GM21423 (cell line): ENCODE data around the gene GPX5.
A peak's percentile ranks its signal among the peaks of the same experiment; 100 is the strongest.
"Not testable (repeated sequence)": the region's sequence is repeated elsewhere in the genome, so short reads cannot be mapped to it uniquely, and the experiment has no call there.

Experiments
- ATAC-seq: cut with Tn5 transposase; IDR thresholded peaks from one replicate; pipeline ENCODE4 v1.9.1; 2021; ENCODE audit warnings: mild to moderate bottlenecking, moderate library complexity; ENCODE audit not compliant: unreplicated experiment

The GPX5 gene

GRCh38 chr6:28525496-28526039 is at the start of gene GPX5:
Gene GPX5, plus strand, starts transcription at chr6:28525881. Its CDS starts 133 bp downstream, at chr6:28526014.
- no peak for ATAC-seq

- no peak for ATAC-seq
Measured at GRCh38 chr6:28478518-28478917, 47.2 kb upstream of the GPX5 start.

DNA sequence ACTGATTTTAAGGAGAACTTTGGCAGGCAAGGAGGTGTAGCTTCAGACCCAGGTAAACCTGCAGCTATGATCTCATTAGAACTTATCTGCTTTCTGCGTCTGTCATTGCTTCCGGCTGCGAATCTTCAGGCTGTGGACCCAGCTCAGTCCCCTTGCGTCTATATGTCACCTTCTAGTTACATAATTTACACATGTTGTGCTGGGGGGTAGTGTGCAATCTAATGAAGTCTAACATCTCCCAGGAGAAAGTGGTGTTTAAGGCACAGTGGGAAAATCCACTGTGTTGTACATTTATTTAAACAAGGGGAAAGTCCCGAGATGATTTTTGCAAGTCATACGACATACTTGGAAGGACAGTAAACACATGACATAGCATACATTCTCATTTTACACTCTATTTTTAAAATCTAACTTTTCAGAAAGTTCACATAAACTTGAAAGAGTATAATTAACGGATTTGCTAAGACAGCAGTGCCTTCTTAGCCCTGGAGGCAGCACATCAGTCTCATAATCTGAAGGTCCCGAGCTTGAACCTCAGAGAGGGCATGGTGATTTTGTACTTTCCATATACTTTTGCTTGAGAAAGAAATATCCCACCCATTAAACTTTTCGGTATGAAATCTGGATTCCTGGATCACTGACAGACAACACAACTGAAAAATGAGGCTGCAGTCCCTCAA is 45.3 kb upstream of the GPX5 start:
- ATAC-seq = no peak

DNA sequence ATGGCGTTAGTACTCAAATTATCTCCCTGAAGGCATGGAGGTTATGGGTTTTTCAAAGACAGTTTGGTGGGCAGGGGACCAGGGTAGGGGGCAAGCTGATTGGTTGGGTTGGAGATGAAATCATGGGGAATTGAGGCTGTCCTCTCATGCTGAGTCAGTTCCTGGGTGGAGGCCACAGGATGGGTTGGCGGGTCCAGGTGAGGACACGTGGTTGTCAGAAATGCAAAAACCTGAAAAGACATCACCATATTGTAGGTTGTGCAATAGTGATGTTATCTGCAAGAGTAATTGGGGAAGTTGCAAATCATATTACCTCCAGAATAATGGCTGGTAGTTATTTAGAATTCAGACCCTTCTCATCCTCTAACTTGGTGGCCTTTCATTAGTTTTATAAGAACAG is 40.2 kb upstream of the GPX5 start:
- ATAC-seq = no peak

- no peak for ATAC-seq
Measured at GRCh38 chr6:28486533-28486932, 39.1 kb upstream of the GPX5 start.

GRCh38 chr6:28486988-28487742 is 38.5 kb upstream of the GPX5 start:
- no peak for ATAC-seq

- no peak for ATAC-seq
Measured at GRCh38 chr6:28488916-28489365, 36.7 kb upstream of the GPX5 start.

- ATAC-seq = peak; percentile 63
Measured at GRCh38 chr6:28489366-28490204, 36.1 kb upstream of the GPX5 start.

DNA sequence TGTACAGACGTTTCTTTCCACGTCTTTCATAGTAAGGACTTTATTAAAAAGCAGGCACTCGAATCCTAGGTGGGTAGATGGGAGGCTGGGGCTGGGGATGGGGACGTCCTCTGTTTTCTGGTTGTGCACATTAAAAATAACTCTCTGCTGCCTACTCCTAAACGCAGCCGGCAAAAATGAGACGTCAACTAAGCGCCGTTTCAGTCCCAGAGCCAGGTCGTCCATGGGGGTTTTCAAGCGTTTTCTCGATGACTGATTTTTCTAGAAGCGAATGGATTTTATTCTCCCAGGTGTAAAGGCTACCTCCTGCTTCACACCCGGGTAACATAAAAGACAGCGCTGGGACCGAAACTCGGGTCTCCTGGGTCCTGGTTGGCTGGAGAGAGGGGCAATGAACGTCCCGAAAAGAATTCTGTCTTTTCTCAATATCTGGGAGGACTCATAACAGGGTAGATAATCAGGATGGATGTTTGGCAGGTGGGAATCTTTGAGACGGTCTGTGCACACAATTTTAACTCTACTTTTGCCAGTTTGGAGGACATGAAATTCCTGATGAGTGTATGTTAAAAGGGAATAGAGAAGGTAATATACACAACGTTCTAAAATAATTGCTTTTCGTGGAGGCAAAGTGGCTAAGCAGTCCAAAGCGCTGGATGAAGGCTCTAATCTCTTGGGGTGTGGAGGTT is 35.3 kb upstream of the GPX5 start:
- no peak for ATAC-seq

DNA sequence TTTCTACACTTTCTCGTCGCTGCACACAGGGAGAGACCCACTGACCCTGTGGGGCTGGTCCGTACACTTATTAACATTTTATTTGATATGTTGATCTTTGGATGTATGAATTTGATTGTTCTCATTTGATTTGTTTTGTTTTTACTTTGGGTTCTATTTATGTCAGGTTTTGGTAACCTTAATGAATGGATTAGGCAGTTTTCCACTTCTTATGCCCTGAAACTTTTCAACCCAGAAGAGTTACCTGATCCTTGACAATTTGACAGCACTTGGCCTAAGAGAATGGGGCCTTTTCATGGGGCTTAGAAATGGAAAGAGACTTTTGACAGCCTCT is 33.7 kb upstream of the GPX5 start:
- no peak for ATAC-seq

DNA sequence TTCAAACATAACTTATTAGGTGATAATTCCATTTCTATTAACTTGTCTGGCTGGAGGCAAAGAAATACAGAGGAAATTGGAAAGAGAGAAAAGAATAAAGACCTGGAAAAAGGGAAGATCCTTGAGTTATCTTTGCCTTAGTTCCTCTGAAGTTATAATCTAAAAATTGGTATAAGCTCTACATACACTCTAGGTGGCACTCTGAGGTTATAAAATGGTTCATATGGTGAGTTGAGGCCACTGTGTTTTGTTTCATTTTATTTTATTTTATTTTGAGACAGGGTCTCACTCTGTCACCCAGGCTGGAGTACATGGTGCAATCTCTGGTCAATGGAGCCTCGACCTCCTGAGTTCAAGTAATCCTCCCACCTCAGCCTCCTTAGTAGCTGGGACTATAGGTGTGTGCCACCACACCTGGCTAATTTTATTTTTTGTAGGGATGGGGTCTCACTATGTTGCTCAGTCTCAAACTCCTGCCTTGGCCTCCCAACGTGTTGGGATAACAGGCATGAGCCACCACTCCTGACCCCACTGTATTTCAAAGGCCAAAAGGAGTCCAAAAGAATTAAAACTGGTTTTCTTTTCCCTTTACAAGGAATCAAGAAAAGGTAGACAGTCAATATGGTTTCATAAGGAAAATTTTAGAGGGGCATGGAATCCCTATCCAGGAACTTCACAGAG is 29.4 kb upstream of the GPX5 start:
- no peak for ATAC-seq

DNA sequence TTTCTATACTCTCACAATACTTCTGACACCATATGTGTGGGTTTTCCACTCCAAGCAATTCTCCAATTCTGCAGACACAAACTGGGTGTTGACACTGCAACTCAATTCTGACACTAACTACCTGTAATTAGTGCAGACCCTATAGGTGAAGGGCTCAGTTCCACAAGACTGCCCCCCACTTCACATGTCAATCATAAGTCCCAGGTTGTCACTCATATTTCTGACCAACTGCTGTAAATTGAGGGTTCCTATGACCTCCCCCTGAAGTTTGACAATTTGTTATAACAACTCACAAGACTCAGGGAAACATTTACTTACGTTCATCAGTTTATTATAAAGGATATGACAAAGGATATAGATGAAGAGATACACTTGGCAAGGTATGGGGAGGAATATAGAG is 28.4 kb upstream of the GPX5 start:
- no peak for ATAC-seq

GRCh38 chr6:28497893-28498292 is 27.8 kb upstream of the GPX5 start:
- ATAC-seq = no peak

- ATAC-seq = no peak
Measured at GRCh38 chr6:28501259-28501658, 24.4 kb upstream of the GPX5 start.

GRCh38 chr6:28502136-28502535 is 23.5 kb upstream of the GPX5 start:
- not testable (repeated sequence) for ATAC-seq

GRCh38 chr6:28502709-28503305 is 22.9 kb upstream of the GPX5 start:
- not testable (repeated sequence) for ATAC-seq

DNA sequence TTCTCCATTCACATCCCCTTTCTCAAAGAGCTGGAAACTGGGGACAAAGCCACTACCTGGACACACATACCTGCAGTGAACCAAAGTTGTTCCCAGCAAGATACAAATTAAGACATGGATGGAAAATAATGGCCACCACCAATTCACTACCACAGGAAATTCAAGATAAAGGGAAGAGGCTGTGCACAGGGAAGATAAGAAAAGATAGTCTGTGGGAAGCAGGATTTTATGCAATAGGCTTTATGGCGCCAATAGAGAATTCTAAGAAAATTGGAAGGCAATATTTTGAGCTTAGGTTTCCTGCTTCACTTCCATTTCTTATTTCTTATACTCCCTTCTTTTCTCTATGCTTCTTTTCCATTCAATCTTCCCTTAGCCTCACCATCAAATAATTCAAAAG is 19.9 kb upstream of the GPX5 start:
- no peak for ATAC-seq

DNA sequence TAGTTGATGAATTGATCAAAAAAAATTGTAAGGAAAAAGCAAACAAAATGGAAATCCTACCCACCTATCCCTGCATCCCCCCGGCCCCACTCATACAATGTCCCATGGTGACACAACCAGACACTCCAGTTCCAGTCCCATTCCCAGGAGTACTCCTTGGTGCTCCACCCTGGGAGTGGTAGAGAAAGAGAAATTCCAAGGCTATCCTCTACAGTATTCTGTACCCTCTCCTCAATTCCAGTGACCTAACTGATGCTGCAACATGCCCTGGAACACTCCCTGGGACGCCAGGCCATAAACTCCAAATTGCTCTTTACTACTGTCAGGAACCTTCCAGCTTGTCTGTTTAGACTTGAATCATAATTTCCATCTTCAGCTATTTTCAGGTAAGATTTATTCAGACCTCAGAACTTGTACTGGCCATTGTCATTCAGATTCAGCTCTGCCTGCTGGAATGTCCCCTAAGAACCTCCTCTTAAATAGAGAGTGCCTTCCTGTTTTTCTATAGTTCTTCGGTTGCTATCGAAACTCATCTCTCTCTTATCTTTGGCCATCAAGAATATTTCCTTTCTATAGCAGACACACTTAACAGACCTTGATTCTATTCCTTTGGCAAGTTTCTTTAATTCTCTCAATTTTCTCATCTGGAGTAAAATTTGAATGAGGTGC is 18.7 kb upstream of the GPX5 start:
- ATAC-seq = no peak

DNA sequence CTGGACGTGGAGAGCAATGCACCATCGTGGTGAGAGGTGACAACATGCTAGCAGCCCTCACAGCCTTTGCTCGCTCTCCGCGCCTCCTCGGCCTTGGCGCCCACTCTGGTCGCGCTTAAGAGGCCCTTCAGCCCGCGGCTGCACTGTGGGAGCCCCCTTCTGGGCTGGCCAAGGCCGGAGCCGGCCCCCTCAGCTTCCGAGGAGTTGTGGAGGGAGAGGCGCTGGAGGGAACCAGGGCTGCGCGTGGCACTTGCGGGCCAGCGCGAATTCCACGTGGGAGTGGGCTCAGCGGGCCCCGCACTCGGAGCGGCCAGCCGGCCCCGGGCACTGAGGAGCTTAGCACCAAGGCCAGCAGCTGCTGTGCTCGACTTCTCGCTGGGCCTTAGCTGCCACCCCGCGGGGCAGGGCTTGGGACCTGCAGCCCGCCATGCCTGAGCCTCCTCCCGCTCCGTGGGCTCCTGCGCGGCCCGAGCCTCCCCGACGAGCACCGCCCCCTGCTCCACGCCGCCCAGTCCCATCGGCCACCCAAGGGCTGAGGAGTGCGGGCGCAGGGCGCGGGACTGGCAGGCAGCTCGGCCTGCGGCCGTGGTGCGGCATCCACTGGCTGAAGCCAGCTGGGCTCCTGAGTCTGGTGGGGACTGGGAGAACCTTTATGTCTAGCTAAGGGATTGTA is 13.9 kb upstream of the GPX5 start:
- ATAC-seq = no peak
